ENCODE measurements around the gene LRCOL1. TPM values are rescaled to one million over a fixed set of nuclear protein-coding genes. Genes with fewer than 3 reads are reported as not detected.

The LRCOL1 gene
- total RNA-seq (not detected), total RNA-seq (0 to 0.24 (median 0) reads per million in 172 experiments)
- polyA plus RNA-seq (2013, experiment 1 of 2), result not detected
- 0.12 TPM for polyA plus RNA-seq (2013, experiment 2 of 2)

GRCh38 chr12:132610051-132610759, at the start of gene LRCOL1:
Gene LRCOL1 (minus strand): TSS chr12:132610582. CDS start chr12:132606251, 4,331 bp downstream.
- no peaks in the 10 kb centered on the region for H3K36me3 Mint-ChIP-seq (ENCODE audit: low read depth)
- Histone ChIP-seq H3K36me3 (ENCODE audit: insufficient read depth, low read length) (no peaks in the 10 kb centered on the region), H3K4me1 (ENCODE audit: insufficient read depth, low read length) (peaks cover 13% of the 10 kb centered on the region), H3K4me3 (ENCODE audit: low read length) (no peak within 1 kb of the TSS), H3K27me3 (ENCODE audit: control insufficient read depth in 1 of 2, insufficient read depth in 2 of 2, low read length in 2 of 2) (peaks cover 16 to 36% of the 10 kb centered on the region in 2 experiments), H3K27ac (ENCODE audit: low read depth in 1 of 2, low read length in 2 of 2) (no peak within 1 kb of the TSS), H3K9me3 (ENCODE audit: control insufficient read depth in 1 of 2, insufficient read depth in 1 of 2, low read length in 2 of 2) (peaks cover 0 to 24% of the 10 kb centered on the region in 2 experiments)
- ATAC-seq (ENCODE audit: poor library complexity) (peak; percentile 48), DNase-seq (peak in 1 of 14 experiments; percentile 19)
- no peak for TF ChIP-seq CTCF (IDR thresholded peaks at IDR 0.05)
- H3K27me3 Mint-ChIP-seq, result peaks cover 62% of the 10 kb centered on the region
- intact Hi-C loops (cut with DNase I, micrococcal nuclease), result no loop called here
- ChIA-PET POLR2A (no interaction called here), CTCF (interaction anchor here (1.2 kb wide), 1 partner anchor 11 kb away, joined by 3 read pairs; no protein-coding TSS in a partner anchor)
- no peak within 1 kb of the TSS for H3K4me3 Mint-ChIP-seq
- H3K9me3 Mint-ChIP-seq, result no peaks in the 10 kb centered on the region
- peaks cover 12% of the 10 kb centered on the region for H3K4me1 Mint-ChIP-seq (ENCODE audit: low read depth)
- H3K27ac Mint-ChIP-seq, result no peak within 1 kb of the TSS

GRCh38 chr12:132660052-132660451, 49.7 kb upstream of the LRCOL1 start:
- H3K4me3 ChIP-seq (ENCODE audit: low read length), result no peak overlapping the region
- no peaks in the 10 kb centered on the region for H3K9me3 ChIP-seq (ENCODE audit: control insufficient read depth in 1 of 2, insufficient read depth in 1 of 2, low read length in 2 of 2)
- Mint-ChIP-seq H3K4me3 (no peak overlapping the region), H3K9me3 (no peaks in the 10 kb centered on the region), H3K4me1 (ENCODE audit: low read depth) (peaks cover 28% of the 10 kb centered on the region), H3K27me3 (no peaks in the 10 kb centered on the region), H3K36me3 (ENCODE audit: low read depth) (peaks cover 90% of the 10 kb centered on the region), H3K27ac (peak overlapping the region; percentile 65)
- ChIA-PET POLR2A (no interaction called here), CTCF (no interaction called here)
- no peaks in the 10 kb centered on the region for H3K27me3 ChIP-seq (ENCODE audit: control insufficient read depth in 1 of 2, insufficient read depth in 2 of 2, low read length in 2 of 2)
- no peak for ATAC-seq (ENCODE audit: poor library complexity)
- no peak for DNase-seq
- no peak overlapping the region for H3K27ac ChIP-seq (ENCODE audit: low read depth in 1 of 2, low read length in 2 of 2)
- no peak for TF ChIP-seq CTCF (IDR thresholded peaks at IDR 0.05)
- peaks cover 92% of the 10 kb centered on the region for H3K36me3 ChIP-seq (ENCODE audit: insufficient read depth, low read length)
- intact Hi-C loops (cut with DNase I, micrococcal nuclease), result no loop called here
- peaks cover 10% of the 10 kb centered on the region for H3K4me1 ChIP-seq (ENCODE audit: insufficient read depth, low read length)

GRCh38 chr12:132659146-132659545, 48.8 kb upstream of the LRCOL1 start:
- Mint-ChIP-seq H3K4me3 (no peak overlapping the region), H3K4me1 (ENCODE audit: low read depth) (peaks cover 28% of the 10 kb centered on the region), H3K27ac (no peak overlapping the region), H3K9me3 (no peaks in the 10 kb centered on the region), H3K27me3 (no peaks in the 10 kb centered on the region), H3K36me3 (ENCODE audit: low read depth) (peaks cover 92% of the 10 kb centered on the region)
- no peaks in the 10 kb centered on the region for H3K9me3 ChIP-seq (ENCODE audit: control insufficient read depth in 1 of 2, insufficient read depth in 1 of 2, low read length in 2 of 2)
- TF ChIP-seq CTCF (IDR thresholded peaks at IDR 0.05), result no peak
- H3K27me3 ChIP-seq (ENCODE audit: control insufficient read depth in 1 of 2, insufficient read depth in 2 of 2, low read length in 2 of 2), result no peaks in the 10 kb centered on the region
- no peak for ATAC-seq (ENCODE audit: poor library complexity)
- ChIA-PET CTCF (no interaction called here), POLR2A (no interaction called here)
- no peak for DNase-seq
- H3K27ac ChIP-seq (ENCODE audit: low read depth in 1 of 2, low read length in 2 of 2), result no peak overlapping the region
- H3K4me3 ChIP-seq (ENCODE audit: low read length), result no peak overlapping the region
- peaks cover 10% of the 10 kb centered on the region for H3K4me1 ChIP-seq (ENCODE audit: insufficient read depth, low read length)
- H3K36me3 ChIP-seq (ENCODE audit: insufficient read depth, low read length), result peaks cover 93% of the 10 kb centered on the region
- intact Hi-C loops (cut with DNase I, micrococcal nuclease), result no loop called here
